Endothelial cell of umbilical vein (primary cell): Measurements from ENCODE around the gene LYRM9. TPM values are rescaled to one million over a fixed set of nuclear protein-coding genes. Genes with fewer than 3 reads are reported as not detected.
"Not testable (repeated sequence)": the region's sequence is repeated elsewhere in the genome, so short reads cannot be mapped to it uniquely, and the experiment has no call there.

Experiments
- BruUV-seq: library from RNA; stranded (reverse); fragments of 400-500 nt; replicated peaks from 2 replicates; lab custom pipeline; 2021; lab: Mats Ljungman, UMichigan
- CTCF ChIA-PET: fragments of 300-600, 350-600 bp; sonication (Branson Sonifier 250); formaldehyde crosslinking; loops from one replicate; lab custom pipeline; 2021; ENCODE audit warnings: antibody characterized with exemption, inconsistent platforms; lab: Charles Lee
- POLR2A ChIA-PET: fragments of 300-600, 350-600 bp; sonication (Branson Sonifier 250); formaldehyde crosslinking; loops from one replicate; lab custom pipeline; 2021; ENCODE audit warnings: antibody characterized with exemption, inconsistent platforms; lab: Charles Lee
- DNase-seq: peaks from one replicate; pipeline ENCODE4 v3.0.0-alpha.2; 2011; ENCODE audit warnings: low read depth, low spot score
- FAIRE-seq: peaks from 2 replicates; lab custom pipeline; 2011; peaks lifted over from hg19 to GRCh38; lab: Jason Lieb, UNC
- H2AFZ ChIP-seq: 2 replicates; pipeline ENCODE4 v1.6.0; 2012; ENCODE audit warnings: low read depth, low read length, control low read depth, inconsistent platforms
- H3K27ac ChIP-seq: 2 replicates; pipeline ENCODE4 v1.5.1; 2011; ENCODE audit warnings: low read depth, mild to moderate bottlenecking, control low read depth, low read length, moderate library complexity; ENCODE audit not compliant: insufficient read depth
- H3K27me3 ChIP-seq, 2 experiments: 2 replicates each; pipeline versions ENCODE4 v1.6.0 to v1.6.1; 2011; ENCODE audit warnings: low read length in 2 of 2, mixed read lengths in 1 of 2; ENCODE audit not compliant: control insufficient read depth in 2 of 2, insufficient read depth in 2 of 2
- H3K36me3 ChIP-seq, 2 experiments: 2 replicates in 1 of 2; 3 replicates in 1 of 2; pipeline ENCODE4 v1.5.1; 2011; ENCODE audit warnings: low read length in 2 of 2, mild to moderate bottlenecking in 1 of 2, moderate library complexity in 1 of 2; ENCODE audit not compliant: control insufficient read depth in 2 of 2, insufficient read depth in 2 of 2; ENCODE audit errors: extremely low read depth in 1 of 2
- H3K4me1 ChIP-seq: 3 replicates; pipeline ENCODE4 v1.5.1; 2011; ENCODE audit warnings: mild to moderate bottlenecking, low read length; ENCODE audit not compliant: control insufficient read depth, insufficient read depth; ENCODE audit errors: extremely low read depth
- H3K4me2 ChIP-seq: 2 replicates; pipeline ENCODE4 v1.6.1; 2011; ENCODE audit warnings: low read length, control low read depth, mixed read lengths; ENCODE audit not compliant: insufficient read depth
- H3K4me3 ChIP-seq, 3 experiments: fragments of 200-600 bp in 1 of 3; sonication (generic), shearing (Covaris generic) in 1 of 3; replicated peaks in 1 of 3; 2 replicates each; pipeline ENCODE4 v1.5.1; 2011 to 2016; ENCODE audit warnings: control low read depth in 3 of 3, low read length in 3 of 3, mild to moderate bottlenecking in 2 of 3, inconsistent platforms in 1 of 3, low read depth in 1 of 3, moderate library complexity in 1 of 3; ENCODE audit not compliant: insufficient read depth in 1 of 3
- H3K79me2 ChIP-seq: 2 replicates; pipeline ENCODE4 v1.6.0; 2012; ENCODE audit warnings: low read length, inconsistent platforms; ENCODE audit not compliant: control insufficient read depth, insufficient read depth
- H3K9ac ChIP-seq: replicated peaks from 2 replicates; pipeline ENCODE3; 2011; ENCODE audit warnings: low read length, control low read depth; ENCODE audit not compliant: insufficient read depth; ENCODE audit errors: extremely low read depth
- H3K9me1 ChIP-seq: replicated peaks from 3 replicates; pipeline ENCODE4 v1.6.0; 2011; ENCODE audit warnings: mild to moderate bottlenecking, low read length; ENCODE audit not compliant: control insufficient read depth, insufficient read depth; ENCODE audit errors: extremely low read depth
- H3K9me3 ChIP-seq: replicated peaks from 2 replicates; pipeline ENCODE4 v1.5.1; 2012; ENCODE audit warnings: low read length, inconsistent platforms; ENCODE audit not compliant: control insufficient read depth, insufficient read depth
- H4K20me1 ChIP-seq: replicated peaks from 2 replicates; pipeline ENCODE3; 2011; ENCODE audit warnings: mild to moderate bottlenecking, low read length; ENCODE audit not compliant: control insufficient read depth, insufficient read depth; ENCODE audit errors: extremely low read depth
- EZH2 ChIP-seq: IDR thresholded peaks from 2 replicates; pipeline ENCODE4 v1.6.1; 2012; ENCODE audit warnings: borderline replicate concordance, low read depth, mild to moderate bottlenecking, moderate library complexity, low read length, inconsistent platforms; ENCODE audit not compliant: severe bottlenecking
- FOS ChIP-seq: IDR thresholded peaks from 2 replicates; pipeline ENCODE4 v1.6.1; 2011; ENCODE audit warnings: mild to moderate bottlenecking, low read length, moderate library complexity, borderline replicate concordance; ENCODE audit not compliant: insufficient read depth
- JUN ChIP-seq: IDR thresholded peaks from 2 replicates; pipeline ENCODE4 v1.6.1; 2011; ENCODE audit warnings: borderline replicate concordance, low read depth; ENCODE audit not compliant: insufficient read length, insufficient read depth
- MYC ChIP-seq: IDR thresholded peaks from one replicate; pipeline ENCODE4 v1.6.1; 2011; ENCODE audit warnings: mild to moderate bottlenecking, low read depth, low read length
- POLR2AphosphoS5 ChIP-seq: IDR thresholded peaks from 2 replicates; pipeline ENCODE4 v1.6.1; 2012; ENCODE audit warnings: low read depth, mild to moderate bottlenecking, control low read depth, low read length, moderate library complexity; ENCODE audit not compliant: insufficient read depth
- dilution Hi-C: fragments of 300-500 bp; cut with MboI; formaldehyde crosslinking; loops from one replicate; pipeline ENCODE4 v1.15.0; 2019; ENCODE audit warnings: low sequenced_read_pairs; ENCODE audit not compliant: extremely low pct_ligation_motif_present
- intact Hi-C: fragments of 100-400 bp; cut with micrococcal nuclease; formaldehyde crosslinking; loops from one replicate; pipeline ENCODE4 v1.10.0; 2022
- polyA plus RNA-seq, 4 experiments: library from polyadenylated mRNA; depleted of rRNA in 3 of 4; stranded (reverse) in 3 of 4; unstranded in 1 of 4; fragments of >200 nt; gene quantifications; 2 replicates each; pipeline versions ENCODE4 v1.2.1 to v1.2.3, GENCODE V29; 2011 to 2012; ENCODE audit warnings: missing spikeins in 1 of 4
- total RNA-seq: library from RNA; stranded (reverse); gene quantifications from 2 replicates; pipeline ENCODE4 v1.2.3, GENCODE V29; 2021

Gene LYRM9
- total and polyA plus RNA-seq, 2 donors (not counting 3 experiments of a cell fraction or from before 2014, with no cell fraction given) = 3.0 to 4.0 TPM

- no peaks in the 10 kb centered on the region for H3K36me3 ChIP-seq
- H3K79me2 ChIP-seq = no peaks in the 10 kb centered on the region
- H3K9me3 ChIP-seq = no peaks in the 10 kb centered on the region
- FAIRE-seq (no peak), DNase-seq (no peak)
- no peak for TF ChIP-seq MYC
- TF ChIP-seq EZH2 = no peak
- TF ChIP-seq FOS = no peak
- no peak for TF ChIP-seq JUN
- TF ChIP-seq POLR2AphosphoS5 = no peak
- H3K9ac ChIP-seq = no peak overlapping the region
- intact Hi-C loops (no loop called here), dilution Hi-C loops (no loop called here)
- no peaks in the 10 kb centered on the region for H3K4me1 ChIP-seq
- H2AFZ ChIP-seq = no peak overlapping the region
- H3K27me3 ChIP-seq = peaks cover 9 to 11% of the 10 kb centered on the region in 2 experiments
- H4K20me1 ChIP-seq = no peaks in the 10 kb centered on the region
- no peaks in the 10 kb centered on the region for H3K9me1 ChIP-seq
- no peak overlapping the region for H3K27ac ChIP-seq
- ChIA-PET POLR2A (no interaction called here), CTCF (no interaction called here)
- no peak overlapping the region for H3K4me3 ChIP-seq
- no TSS peak for BruUV-seq
- H3K4me2 ChIP-seq = no peak overlapping the region
These were observed 44.2 kb downstream of the LYRM9 start for GRCh38 chr17:27848931-27849330.

GRCh38 chr17:27846808-27847307, 46.3 kb downstream of the LYRM9 start:
- H3K79me2 ChIP-seq, BruUV-seq, H3K9me3 ChIP-seq, FAIRE-seq, H2AFZ ChIP-seq, H3K27ac ChIP-seq, H3K4me3 ChIP-seq, intact Hi-C loops, DNase-seq, H3K4me1 ChIP-seq, H3K36me3 ChIP-seq, H3K4me2 ChIP-seq, dilution Hi-C loops, H3K9ac ChIP-seq, H4K20me1 ChIP-seq, H3K9me1 ChIP-seq, H3K27me3 ChIP-seq: not testable (repeated sequence)
- POLR2A ChIA-PET = interaction anchor here (0.6 kb wide), 1 partner anchor 29 kb away, joined by 5 read pairs; no protein-coding TSS in a partner anchor
- CTCF ChIA-PET = interaction anchor here (0.6 to 1.1 kb wide), 4 partner anchors 27 to 598 kb away, joined by 3 to 5 read pairs (median 3); no protein-coding TSS in a partner anchor
